Activated B cell treated with CpG ODN at 0.5 μM for 24 hours (primary cell): ENCODE measurements around the gene ODF4. TPM values are rescaled to one million over a fixed set of nuclear protein-coding genes. Genes with fewer than 3 reads are reported as not detected.
A peak's percentile ranks its signal among the peaks of the same experiment; 100 is the strongest.
"Not testable (repeated sequence)": the region's sequence is repeated elsewhere in the genome, so short reads cannot be mapped to it uniquely, and the experiment has no call there.

Experiments used
- ATAC-seq: fragments of 200-7000 bp; cut with Tn5 transposase; one replicate; pipeline ENCODE4 v1.10.0; 2021; ENCODE audit warnings: low read depth, mild to moderate bottlenecking, moderate library complexity
- CTCF ChIA-PET: fragments of 350-600 bp; sonication (Branson Sonifier 250); formaldehyde crosslinking; loops from one replicate; lab custom pipeline; 2021; ENCODE audit warnings: antibody characterized with exemption; lab: Charles Lee
- POLR2A ChIA-PET: fragments of 350-600 bp; sonication (Branson Sonifier 250); formaldehyde crosslinking; loops from one replicate; lab custom pipeline; 2021; ENCODE audit warnings: antibody characterized with exemption; lab: Charles Lee
- DNase-seq: peaks from one replicate; pipeline ENCODE4 v3.0.0; 2022
- H3K27ac Mint-ChIP-seq: one replicate; pipeline ENCODE4 v1.8.0; 2020; ENCODE audit warnings: mixed read lengths
- H3K27me3 Mint-ChIP-seq: one replicate; pipeline ENCODE4 v1.8.0; 2021; ENCODE audit warnings: mixed read lengths
- H3K36me3 Mint-ChIP-seq: one replicate; pipeline ENCODE4 v1.8.0; 2021; ENCODE audit warnings: low read depth, mixed read lengths
- H3K4me1 Mint-ChIP-seq: one replicate; pipeline ENCODE4 v1.8.0; 2021; ENCODE audit warnings: mixed read lengths
- H3K4me3 Mint-ChIP-seq: one replicate; pipeline ENCODE4 v1.8.0; 2020; ENCODE audit warnings: mild to moderate bottlenecking, mixed read lengths
- H3K9me3 Mint-ChIP-seq: one replicate; pipeline ENCODE4 v1.8.0; 2020; ENCODE audit warnings: mixed read lengths
- intact Hi-C: fragments of 100-400 bp; cut with micrococcal nuclease; formaldehyde crosslinking; loops from one replicate; pipeline ENCODE4 v1.15.1; 2024
- total RNA-seq: library from RNA; stranded (reverse); gene quantifications from 2 replicates; pipeline ENCODE4 v1.2.3, GENCODE V29; 2022
- TF ChIP-seq, protein P1 (sequence below): fragments of 200-600 bp; IDR thresholded peaks from one replicate; pipeline ENCODE4 v1.8.0; 2022; ENCODE audit warnings: antibody characterized with exemption, mild to moderate bottlenecking

The ODF4 gene
- total RNA-seq, 1 donor from 2014 or later = not detected

GRCh38 chr17:8377422-8377821 lies 37.8 kb downstream of the ODF4 start:
- H3K9me3 Mint-ChIP-seq = no peaks in the 10 kb centered on the region
- TF ChIP-seq, protein P1, sequence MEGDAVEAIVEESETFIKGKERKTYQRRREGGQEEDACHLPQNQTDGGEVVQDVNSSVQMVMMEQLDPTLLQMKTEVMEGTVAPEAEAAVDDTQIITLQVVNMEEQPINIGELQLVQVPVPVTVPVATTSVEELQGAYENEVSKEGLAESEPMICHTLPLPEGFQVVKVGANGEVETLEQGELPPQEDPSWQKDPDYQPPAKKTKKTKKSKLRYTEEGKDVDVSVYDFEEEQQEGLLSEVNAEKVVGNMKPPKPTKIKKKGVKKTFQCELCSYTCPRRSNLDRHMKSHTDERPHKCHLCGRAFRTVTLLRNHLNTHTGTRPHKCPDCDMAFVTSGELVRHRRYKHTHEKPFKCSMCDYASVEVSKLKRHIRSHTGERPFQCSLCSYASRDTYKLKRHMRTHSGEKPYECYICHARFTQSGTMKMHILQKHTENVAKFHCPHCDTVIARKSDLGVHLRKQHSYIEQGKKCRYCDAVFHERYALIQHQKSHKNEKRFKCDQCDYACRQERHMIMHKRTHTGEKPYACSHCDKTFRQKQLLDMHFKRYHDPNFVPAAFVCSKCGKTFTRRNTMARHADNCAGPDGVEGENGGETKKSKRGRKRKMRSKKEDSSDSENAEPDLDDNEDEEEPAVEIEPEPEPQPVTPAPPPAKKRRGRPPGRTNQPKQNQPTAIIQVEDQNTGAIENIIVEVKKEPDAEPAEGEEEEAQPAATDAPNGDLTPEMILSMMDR = no peak
- CTCF ChIA-PET = interaction anchor here (0.7 to 1.7 kb wide), 5 partner anchors 9 to 308 kb away, joined by 3 to 4 read pairs (median 4); no protein-coding TSS in a partner anchor
- peaks cover 62% of the 10 kb centered on the region for H3K4me1 Mint-ChIP-seq
- POLR2A ChIA-PET = interaction anchor here (0.9 to 1.5 kb wide), 5 partner anchors 58 to 798 kb away, joined by 3 to 9 read pairs (median 7); partner anchors contain the start of genes CD68, NDEL1 and SLC25A35
- intact Hi-C loops = no loop called here
- peak overlapping the region; percentile 19 for H3K4me3 Mint-ChIP-seq
- no peak for ATAC-seq
- DNase-seq = no peak
- H3K27me3 Mint-ChIP-seq = no peaks in the 10 kb centered on the region
- H3K27ac Mint-ChIP-seq = peak overlapping the region; percentile 80
- H3K36me3 Mint-ChIP-seq = peaks cover 67% of the 10 kb centered on the region

DNA sequence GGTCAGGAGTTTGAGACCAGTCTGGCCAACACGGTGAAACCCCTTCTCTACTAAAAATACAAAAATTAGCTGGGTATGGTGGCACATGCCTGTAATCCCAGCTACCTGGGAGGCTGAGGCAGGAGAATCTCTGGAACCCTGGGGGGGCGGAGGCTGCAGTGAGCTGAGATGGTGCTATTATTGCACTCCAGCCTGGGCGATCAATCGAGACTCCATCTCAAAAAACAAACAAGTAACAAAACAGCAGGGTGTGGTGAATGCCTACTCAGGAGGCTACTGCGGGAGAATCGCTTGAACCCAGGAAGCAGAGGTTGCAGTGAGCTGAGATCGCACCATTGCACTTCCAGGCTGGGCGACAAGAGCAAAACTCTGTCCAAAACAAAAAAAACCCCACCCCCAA lies 38.5 kb downstream of the ODF4 start:
- CTCF ChIA-PET = interaction anchor here (1.5 kb wide), 1 partner anchor 59 kb away, joined by 4 read pairs; no protein-coding TSS in a partner anchor
- intact Hi-C loops, DNase-seq, H3K27me3 Mint-ChIP-seq, ATAC-seq, H3K9me3 Mint-ChIP-seq, POLR2A ChIA-PET: not testable (repeated sequence)
- peaks cover 69% of the 10 kb centered on the region for H3K4me1 Mint-ChIP-seq
- H3K36me3 Mint-ChIP-seq = peaks cover 74% of the 10 kb centered on the region
- H3K4me3 Mint-ChIP-seq = peak overlapping the region; percentile 11
- peak overlapping the region; percentile 71 for H3K27ac Mint-ChIP-seq

DNA sequence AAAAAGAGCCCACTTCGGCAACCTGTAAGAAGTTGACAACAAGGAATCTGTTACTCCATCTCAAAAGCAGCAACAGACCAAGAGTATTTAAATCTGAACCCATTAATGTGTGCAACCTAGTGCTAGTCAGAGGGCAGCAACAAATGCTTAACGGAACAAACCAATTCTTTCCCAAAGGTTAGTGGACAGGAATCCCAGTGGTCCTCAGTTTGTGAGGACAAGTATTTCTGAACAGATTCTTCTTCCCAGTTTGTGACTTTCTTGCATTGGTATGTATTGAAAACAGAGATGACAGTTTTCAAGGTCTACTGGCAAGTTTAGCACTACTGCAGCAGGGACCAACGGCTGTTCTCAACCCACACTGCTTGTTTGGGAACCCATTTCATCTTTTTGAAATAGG lies 40.4 kb downstream of the ODF4 start:
- H3K36me3 Mint-ChIP-seq = peaks cover 72% of the 10 kb centered on the region
- no peak for DNase-seq
- H3K4me1 Mint-ChIP-seq = peaks cover 78% of the 10 kb centered on the region
- TF ChIP-seq, protein P1 = no peak
- H3K27ac Mint-ChIP-seq = peak overlapping the region; percentile 12
- intact Hi-C loops = loop anchor here (5.0 to 10.0 kb wide), 5 partner anchors 303 to 1365 kb away; partner anchors contain the start of genes CFAP52, RNASEK and STX8
- ATAC-seq = no peak
- H3K27me3 Mint-ChIP-seq = no peaks in the 10 kb centered on the region
- CTCF ChIA-PET = no interaction called here
- no peak overlapping the region for H3K4me3 Mint-ChIP-seq
- POLR2A ChIA-PET = interaction anchor here (1.1 kb wide), 1 partner anchor 206 kb away, joined by 3 read pairs; no protein-coding TSS in a partner anchor
- H3K9me3 Mint-ChIP-seq = no peaks in the 10 kb centered on the region

- no peak for DNase-seq
- Mint-ChIP-seq H3K27me3 (no peaks in the 10 kb centered on the region), H3K9me3 (no peaks in the 10 kb centered on the region), H3K4me1 (peaks cover 59% of the 10 kb centered on the region), H3K4me3 (peak overlapping the region; percentile 98), H3K36me3 (peaks cover 57% of the 10 kb centered on the region), H3K27ac (peak overlapping the region; percentile 95)
- CTCF ChIA-PET = interaction anchor here (0.7 to 2.2 kb wide), 4 partner anchors 18 to 364 kb away, joined by 3 to 28 read pairs (median 4); partner anchors contain the start of gene NDEL1
- TF ChIP-seq, protein P1 = no peak
- intact Hi-C loops = loop anchor here (2.0 to 10.0 kb wide), 6 partner anchors 133 to 1367 kb away; partner anchors contain the start of genes CFAP52, CTC1, PFAS and RNASEK
- ATAC-seq = no peak
- POLR2A ChIA-PET = interaction anchor here (0.6 to 1.8 kb wide), 10 partner anchors 53 to 584 kb away, joined by 3 to 11 read pairs (median 4); partner anchors contain the start of genes NDEL1, PIK3R5 and RANGRF
Measured at GRCh38 chr17:8382052-8382879, 42.6 kb downstream of the ODF4 start.

GRCh38 chr17:8382880-8383142 lies 43.2 kb downstream of the ODF4 start:
- Mint-ChIP-seq H3K4me1 (peaks cover 56% of the 10 kb centered on the region), H3K4me3 (peak overlapping the region; percentile 98), H3K9me3 (no peaks in the 10 kb centered on the region), H3K36me3 (peaks cover 52% of the 10 kb centered on the region), H3K27ac (peak overlapping the region; percentile 95), H3K27me3 (no peaks in the 10 kb centered on the region)
- ChIA-PET POLR2A (interaction anchor here (0.6 to 1.8 kb wide), 7 partner anchors 53 to 583 kb away, joined by 3 to 11 read pairs (median 4); partner anchors contain the start of genes NDEL1, PIK3R5 and RANGRF), CTCF (interaction anchor here (0.7 to 2.2 kb wide), 3 partner anchors 53 to 363 kb away, joined by 3 to 28 read pairs (median 3); partner anchors contain the start of gene NDEL1)
- ATAC-seq (no peak), DNase-seq (no peak)
- intact Hi-C loops = loop anchor here (1.0 to 10.0 kb wide), 14 partner anchors 52 to 1368 kb away; partner anchors contain the start of genes ALOXE3, CFAP52, CNTROB and CTC1
- TF ChIP-seq, protein P1 = no peak
